GM18507 (cell line): ENCODE measurements around the gene HLCS.

Experiments
- DNase-seq: peaks from one replicate; pipeline ENCODE4 v3.0.0; 2011; ENCODE audit warnings: low read depth; ENCODE audit not compliant: insufficient read length; ENCODE audit errors: extremely low spot score
- FAIRE-seq: peaks from 2 replicates; lab custom pipeline; 2011; peaks lifted over from hg19 to GRCh38; lab: Jason Lieb, UNC

HLCS gene

GRCh38 chr21:36800734-36801133, 165.7 kb downstream of the HLCS start:
- FAIRE-seq (no peak), DNase-seq (no peak)

GRCh38 chr21:36799869-36800268, 166.6 kb downstream of the HLCS start:
- no peak for DNase-seq
- FAIRE-seq, result no peak

GRCh38 chr21:36798491-36798890, 168.0 kb downstream of the HLCS start:
- DNase-seq (no peak), FAIRE-seq (no peak)

GRCh38 chr21:36796070-36796469, 170.4 kb downstream of the HLCS start:
- FAIRE-seq, result no peak

GRCh38 chr21:36792505-36792967, 173.9 kb downstream of the HLCS start:
- FAIRE-seq, result no peak
- DNase-seq, result no peak

More at GRCh38 chr21:36796070-36796469, 170.4 kb downstream of the HLCS start:
- DNase-seq, result no peak

- DNase-seq (no peak), FAIRE-seq (no peak)
Measured at GRCh38 chr21:36791695-36792470, 174.6 kb downstream of the HLCS start.

- no peak for DNase-seq
- no peak for FAIRE-seq
Measured at GRCh38 chr21:36791180-36791579, 175.3 kb downstream of the HLCS start.

- FAIRE-seq (no peak), DNase-seq (no peak)
Measured at GRCh38 chr21:36790616-36791015, 175.9 kb downstream of the HLCS start.

- no peak for DNase-seq
- FAIRE-seq, result no peak
Measured at GRCh38 chr21:36788120-36788638, 178.3 kb downstream of the HLCS start.

GRCh38 chr21:36786186-36786585, 180.3 kb downstream of the HLCS start:
- FAIRE-seq (no peak), DNase-seq (no peak)

- DNase-seq, result no peak
- no peak for FAIRE-seq
Measured at GRCh38 chr21:36785615-36786014, 180.9 kb downstream of the HLCS start.

GRCh38 chr21:36784947-36785346, 181.5 kb downstream of the HLCS start:
- FAIRE-seq (no peak), DNase-seq (no peak)

GRCh38 chr21:36783612-36784374, 182.7 kb downstream of the HLCS start:
- DNase-seq, result no peak
- FAIRE-seq, result no peak

GRCh38 chr21:36780861-36781260, 185.6 kb downstream of the HLCS start:
- FAIRE-seq (no peak), DNase-seq (no peak)

- DNase-seq (no peak), FAIRE-seq (no peak)
Measured at GRCh38 chr21:36776981-36777617, 189.4 kb downstream of the HLCS start.

- FAIRE-seq (no peak), DNase-seq (no peak)
Measured at GRCh38 chr21:36773995-36774394, 192.5 kb downstream of the HLCS start.

- FAIRE-seq (no peak), DNase-seq (no peak)
Measured at GRCh38 chr21:36773117-36773516, 193.4 kb downstream of the HLCS start.

GRCh38 chr21:36769051-36769839, 197.2 kb downstream of the HLCS start:
- no peak for DNase-seq
- FAIRE-seq, result no peak

GRCh38 chr21:36768496-36768895, 198.0 kb downstream of the HLCS start:
- FAIRE-seq, result no peak
- no peak for DNase-seq
